Upper lobe of left lung (tissue), 4 donors: ENCODE data around the gene CEP135.

Source experiments
- CTCF ChIP-seq, 6 experiments: fragments of 450-650 bp in 4 of 6; fragments of 200-600 bp in 2 of 6; sonication (generic) in 2 of 6; IDR thresholded peaks; one replicate each; pipeline ENCODE4 v1.5.1; 2016 to 2019; ENCODE audit warnings: antibody characterized with exemption in 6 of 6
- POLR2A ChIP-seq, 4 donors: fragments of 450-650 bp; IDR thresholded peaks; one replicate each; pipeline ENCODE4 v1.5.1; 2016 to 2017; ENCODE audit warnings: antibody characterized with exemption in 4 of 4, mild to moderate bottlenecking in 2 of 4
- POLR2AphosphoS5 ChIP-seq, 2 donors: sonication (generic); formaldehyde crosslinking; IDR thresholded peaks; one replicate each; pipeline ENCODE4 v1.5.1; 2017; ENCODE audit warnings: antibody characterized with exemption in 2 of 2

- no peak for TF ChIP-seq CTCF (IDR thresholded peaks at IDR 0.05)
- no peak for TF ChIP-seq POLR2A (IDR thresholded peaks at IDR 0.05)
- TF ChIP-seq POLR2AphosphoS5 (IDR thresholded peaks at IDR 0.05) = no peak
Observed at GRCh38 chr4:55979562-55979961, 30.8 kb downstream of the CEP135 start.
